Measurements from ENCODE around the gene SNIP1.

DNA sequence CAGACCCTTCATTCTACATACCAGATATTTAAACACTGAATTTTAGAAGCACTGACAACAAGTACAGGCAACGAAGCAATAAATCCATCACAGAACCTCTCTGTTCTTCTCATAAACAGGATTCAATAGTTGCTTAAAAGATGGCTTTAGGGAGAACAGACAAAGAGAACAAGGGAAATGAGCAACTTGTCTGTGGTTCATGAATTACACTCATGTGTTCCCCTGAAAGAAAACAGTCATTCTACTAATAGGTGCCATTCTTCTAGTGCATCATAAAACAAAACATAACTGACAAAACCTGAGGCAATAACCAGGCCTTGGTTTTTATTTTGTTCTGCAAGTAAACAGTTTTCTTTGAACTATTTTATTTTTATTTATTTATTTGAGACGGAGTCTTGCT, 34.8 kb upstream of the SNIP1 start:
- TF ChIP-seq, protein P1, sequence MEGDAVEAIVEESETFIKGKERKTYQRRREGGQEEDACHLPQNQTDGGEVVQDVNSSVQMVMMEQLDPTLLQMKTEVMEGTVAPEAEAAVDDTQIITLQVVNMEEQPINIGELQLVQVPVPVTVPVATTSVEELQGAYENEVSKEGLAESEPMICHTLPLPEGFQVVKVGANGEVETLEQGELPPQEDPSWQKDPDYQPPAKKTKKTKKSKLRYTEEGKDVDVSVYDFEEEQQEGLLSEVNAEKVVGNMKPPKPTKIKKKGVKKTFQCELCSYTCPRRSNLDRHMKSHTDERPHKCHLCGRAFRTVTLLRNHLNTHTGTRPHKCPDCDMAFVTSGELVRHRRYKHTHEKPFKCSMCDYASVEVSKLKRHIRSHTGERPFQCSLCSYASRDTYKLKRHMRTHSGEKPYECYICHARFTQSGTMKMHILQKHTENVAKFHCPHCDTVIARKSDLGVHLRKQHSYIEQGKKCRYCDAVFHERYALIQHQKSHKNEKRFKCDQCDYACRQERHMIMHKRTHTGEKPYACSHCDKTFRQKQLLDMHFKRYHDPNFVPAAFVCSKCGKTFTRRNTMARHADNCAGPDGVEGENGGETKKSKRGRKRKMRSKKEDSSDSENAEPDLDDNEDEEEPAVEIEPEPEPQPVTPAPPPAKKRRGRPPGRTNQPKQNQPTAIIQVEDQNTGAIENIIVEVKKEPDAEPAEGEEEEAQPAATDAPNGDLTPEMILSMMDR (IDR thresholded peaks at IDR 0.05; ENCODE audit: low read length), result no peak
- TF ChIP-seq EZH2 (optimal IDR thresholded peaks at IDR 0.05; ENCODE audit: low read depth, low read length), result no peak

All from MM.1S (cell line).